ENCODE data around the gene GPNMB.

DNA sequence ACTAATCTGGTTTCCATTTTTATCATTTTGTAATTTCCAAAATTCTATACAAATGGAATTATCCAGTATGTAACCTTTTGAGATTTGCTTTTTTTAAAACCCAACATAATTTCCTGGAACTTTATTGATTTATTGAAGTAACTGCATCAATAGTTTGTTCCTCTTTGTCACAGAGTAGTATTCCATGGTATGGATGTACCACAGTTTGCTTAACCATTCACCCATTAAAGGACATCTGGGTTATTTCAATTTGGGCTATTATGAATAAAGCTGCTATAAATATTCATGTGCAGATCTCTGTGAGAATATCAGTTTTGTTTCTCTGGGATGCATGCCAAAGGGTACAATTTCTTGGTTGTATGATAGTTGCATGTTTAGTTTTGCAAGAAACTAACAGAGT, 2.9 kb downstream of the GPNMB start:
- TF ChIP-seq, protein P1, sequence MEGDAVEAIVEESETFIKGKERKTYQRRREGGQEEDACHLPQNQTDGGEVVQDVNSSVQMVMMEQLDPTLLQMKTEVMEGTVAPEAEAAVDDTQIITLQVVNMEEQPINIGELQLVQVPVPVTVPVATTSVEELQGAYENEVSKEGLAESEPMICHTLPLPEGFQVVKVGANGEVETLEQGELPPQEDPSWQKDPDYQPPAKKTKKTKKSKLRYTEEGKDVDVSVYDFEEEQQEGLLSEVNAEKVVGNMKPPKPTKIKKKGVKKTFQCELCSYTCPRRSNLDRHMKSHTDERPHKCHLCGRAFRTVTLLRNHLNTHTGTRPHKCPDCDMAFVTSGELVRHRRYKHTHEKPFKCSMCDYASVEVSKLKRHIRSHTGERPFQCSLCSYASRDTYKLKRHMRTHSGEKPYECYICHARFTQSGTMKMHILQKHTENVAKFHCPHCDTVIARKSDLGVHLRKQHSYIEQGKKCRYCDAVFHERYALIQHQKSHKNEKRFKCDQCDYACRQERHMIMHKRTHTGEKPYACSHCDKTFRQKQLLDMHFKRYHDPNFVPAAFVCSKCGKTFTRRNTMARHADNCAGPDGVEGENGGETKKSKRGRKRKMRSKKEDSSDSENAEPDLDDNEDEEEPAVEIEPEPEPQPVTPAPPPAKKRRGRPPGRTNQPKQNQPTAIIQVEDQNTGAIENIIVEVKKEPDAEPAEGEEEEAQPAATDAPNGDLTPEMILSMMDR (IDR thresholded peaks at IDR 0.05): no peak
- TF ChIP-seq POLR2A (IDR thresholded peaks at IDR 0.05): no peak
